Activated CD4-positive, alpha-beta T cell treated with anti-CD3 and anti-CD28 coated beads for 36 hours (primary cell): ENCODE data around the gene TXNRD1. TPM values are rescaled to one million over a fixed set of nuclear protein-coding genes. Genes with fewer than 3 reads are reported as not detected.
"Not testable (repeated sequence)": the region's sequence is repeated elsewhere in the genome, so short reads cannot be mapped to it uniquely, and the experiment has no call there.

Source experiments
- ATAC-seq: fragments of 200-7000 bp; cut with Tn5 transposase; one replicate; pipeline ENCODE4 v1.10.0; 2021; ENCODE audit warnings: mild to moderate bottlenecking, moderate library complexity
- CTCF ChIA-PET: fragments of 350-600 bp; sonication (Branson Sonifier 250); formaldehyde crosslinking; loops from one replicate; lab custom pipeline; 2021; ENCODE audit warnings: antibody characterized with exemption; lab: Charles Lee
- POLR2A ChIA-PET: fragments of 350-600 bp; sonication (Branson Sonifier 250); formaldehyde crosslinking; loops from one replicate; lab custom pipeline; 2021; ENCODE audit warnings: antibody characterized with exemption, inconsistent platforms; lab: Charles Lee
- DNase-seq: peaks from one replicate; pipeline ENCODE4 v3.0.0-alpha.2; 2020
- H3K27ac Mint-ChIP-seq: one replicate; pipeline ENCODE4 v1.8.0; 2021; ENCODE audit warnings: mixed read lengths
- H3K27me3 Mint-ChIP-seq: one replicate; pipeline ENCODE4 v1.8.0; 2021; ENCODE audit warnings: mixed read lengths
- H3K36me3 Mint-ChIP-seq: one replicate; pipeline ENCODE4 v1.8.0; 2021; ENCODE audit warnings: low read depth, mixed read lengths
- H3K4me1 Mint-ChIP-seq: one replicate; pipeline ENCODE4 v1.8.0; 2021; ENCODE audit warnings: mixed read lengths
- H3K4me3 Mint-ChIP-seq: one replicate; pipeline ENCODE4 v1.8.0; 2021; ENCODE audit warnings: mild to moderate bottlenecking, moderate library complexity, mixed read lengths
- H3K9me3 Mint-ChIP-seq: one replicate; pipeline ENCODE4 v1.8.0; 2021; ENCODE audit warnings: low read depth, mixed read lengths
- intact Hi-C, 2 experiments: fragments of 100-400 bp; cut with DNase I in 1 of 2; cut with micrococcal nuclease in 1 of 2; formaldehyde crosslinking; loops; one replicate each; pipeline versions ENCODE4 v1.14.2 to v1.15.1; 2022 to 2024; cut with DNase I, micrococcal nuclease
- total RNA-seq, 2 experiments: library from RNA; stranded (reverse); gene quantifications; one replicate each; pipeline ENCODE4 v1.2.3, GENCODE V29; 2021

Gene TXNRD1
- total RNA-seq, 2 experiments from 2014 or later: 66.7 to 88.0 TPM

- Mint-ChIP-seq H3K4me1 (no peaks in the 10 kb centered on the region), H3K4me3 (no peak overlapping the region), H3K27me3 (no peaks in the 10 kb centered on the region), H3K36me3 (peaks cover 30% of the 10 kb centered on the region), H3K27ac (no peak overlapping the region), H3K9me3 (no peaks in the 10 kb centered on the region)
- intact Hi-C loops: no loop called here
- no peak for ATAC-seq
- ChIA-PET CTCF (interaction anchor here (0.6 kb wide), 2 partner anchors 97 to 151 kb away, joined by 3 read pairs; no protein-coding TSS in a partner anchor), POLR2A (no interaction called here)
- no peak for DNase-seq
Measured at GRCh38 chr12:104331376-104331775, 115.8 kb downstream of the TXNRD1 start.

DNA sequence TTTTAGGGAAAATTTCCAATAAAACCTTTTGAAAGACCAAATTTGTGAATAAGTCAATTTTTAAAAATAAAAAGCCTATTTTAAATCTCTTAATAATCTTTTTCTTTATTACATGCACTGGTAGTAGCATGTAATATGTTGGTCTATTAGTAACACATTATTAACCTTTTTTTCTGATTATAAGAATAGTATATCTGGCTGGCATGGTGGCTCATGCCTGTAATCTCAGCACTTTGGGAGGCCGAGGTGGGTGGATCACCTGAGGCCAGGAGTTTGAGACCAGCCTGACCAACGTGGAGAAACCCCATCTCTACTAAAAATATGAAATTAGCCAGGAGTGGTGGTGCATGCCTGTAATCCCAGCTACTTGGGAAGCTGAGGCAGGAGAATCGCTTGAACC lies 116.7 kb downstream of the TXNRD1 start:
- CTCF ChIA-PET: interaction anchor here (0.6 kb wide), 1 partner anchor 501 kb away, joined by 3 read pairs; no protein-coding TSS in a partner anchor
- H3K4me1 Mint-ChIP-seq, DNase-seq, ATAC-seq, H3K9me3 Mint-ChIP-seq, POLR2A ChIA-PET, H3K27me3 Mint-ChIP-seq, intact Hi-C loops, H3K4me3 Mint-ChIP-seq, H3K27ac Mint-ChIP-seq: not testable (repeated sequence)
- H3K36me3 Mint-ChIP-seq: peaks cover 29% of the 10 kb centered on the region

GRCh38 chr12:104333692-104334255 lies 118.2 kb downstream of the TXNRD1 start:
- intact Hi-C loops: no loop called here
- no peak for DNase-seq

GRCh38 chr12:104334581-104334980 lies 119.0 kb downstream of the TXNRD1 start:
- POLR2A ChIA-PET: no interaction called here
- ATAC-seq: no peak

More at GRCh38 chr12:104333692-104334255, 118.2 kb downstream of the TXNRD1 start:
- no peaks in the 10 kb centered on the region for H3K9me3 Mint-ChIP-seq
- CTCF ChIA-PET: interaction anchor here (0.9 kb wide), 1 partner anchor 30 kb away, joined by 3 read pairs; no protein-coding TSS in a partner anchor
- no peaks in the 10 kb centered on the region for H3K4me1 Mint-ChIP-seq
- H3K36me3 Mint-ChIP-seq: peaks cover 29% of the 10 kb centered on the region
- POLR2A ChIA-PET: no interaction called here
- H3K4me3 Mint-ChIP-seq: no peak overlapping the region
- ATAC-seq: no peak
- H3K27ac Mint-ChIP-seq: no peak overlapping the region
- no peaks in the 10 kb centered on the region for H3K27me3 Mint-ChIP-seq

GRCh38 chr12:104336115-104336514 lies 120.5 kb downstream of the TXNRD1 start:
- H3K27ac Mint-ChIP-seq: no peak overlapping the region
- peaks cover 31% of the 10 kb centered on the region for H3K36me3 Mint-ChIP-seq
- no peak overlapping the region for H3K4me3 Mint-ChIP-seq
- H3K4me1 Mint-ChIP-seq: no peaks in the 10 kb centered on the region
- ChIA-PET POLR2A (no interaction called here), CTCF (interaction anchor here (0.6 to 0.7 kb wide), 2 partner anchors 40 to 870 kb away, joined by 3 read pairs; no protein-coding TSS in a partner anchor)
- H3K27me3 Mint-ChIP-seq: no peaks in the 10 kb centered on the region
- intact Hi-C loops: no loop called here
- no peak for DNase-seq
- H3K9me3 Mint-ChIP-seq: no peaks in the 10 kb centered on the region
- no peak for ATAC-seq

More at GRCh38 chr12:104334581-104334980, 119.0 kb downstream of the TXNRD1 start:
- Mint-ChIP-seq H3K9me3 (no peaks in the 10 kb centered on the region), H3K27ac (no peak overlapping the region), H3K36me3 (peaks cover 26% of the 10 kb centered on the region), H3K4me1 (no peaks in the 10 kb centered on the region), H3K4me3 (no peak overlapping the region), H3K27me3 (no peaks in the 10 kb centered on the region)
- CTCF ChIA-PET: interaction anchor here (1.0 kb wide), 1 partner anchor 21 kb away, joined by 3 read pairs; no protein-coding TSS in a partner anchor
- intact Hi-C loops: no loop called here
- no peak for DNase-seq

DNA sequence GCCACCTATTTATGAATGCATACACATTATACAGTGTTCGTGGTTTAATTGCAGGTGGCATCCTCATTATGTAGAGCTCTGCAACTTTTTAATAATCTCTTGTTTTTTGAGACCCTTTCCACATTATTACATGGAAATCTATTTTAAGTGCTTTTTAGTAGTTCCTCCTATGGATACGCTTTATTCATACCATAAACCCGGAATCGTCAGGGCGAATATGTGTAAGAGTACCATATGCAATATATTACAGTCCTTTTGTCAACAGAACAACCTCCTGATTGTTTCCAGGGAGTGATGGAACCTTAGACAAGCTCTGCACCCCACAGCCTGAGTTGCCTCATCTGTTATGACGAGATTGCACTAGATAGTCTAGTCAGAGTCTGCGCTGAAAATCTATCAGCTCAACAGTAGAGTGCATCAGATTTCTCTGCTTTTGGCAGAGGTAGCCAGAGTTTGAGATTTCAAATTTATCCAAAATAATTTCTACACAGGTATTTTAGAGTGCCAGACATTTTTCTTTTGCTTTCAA lies 121.5 kb downstream of the TXNRD1 start:
- Mint-ChIP-seq H3K36me3 (peaks cover 36% of the 10 kb centered on the region), H3K27me3 (no peaks in the 10 kb centered on the region)
- intact Hi-C loops: no loop called here

DNA sequence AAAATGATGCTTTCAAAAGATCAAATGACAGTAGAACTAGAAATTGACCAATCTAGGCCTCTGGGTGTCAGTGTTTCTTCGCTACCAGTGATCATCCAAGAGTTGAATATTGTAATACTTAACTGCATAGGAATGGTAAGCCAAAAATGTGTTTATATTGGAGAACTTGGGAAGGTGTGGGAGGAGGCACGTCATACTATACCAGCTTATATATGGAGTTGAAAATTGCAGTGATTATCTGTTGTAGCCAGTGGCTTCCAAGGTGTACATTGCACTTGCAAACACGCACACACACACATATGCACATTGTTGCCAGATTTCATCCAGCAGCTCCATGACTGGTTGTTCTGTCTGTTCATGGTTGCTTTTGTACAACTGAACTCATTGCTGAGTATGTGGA lies 124.1 kb downstream of the TXNRD1 start:
- DNase-seq: no peak
- Mint-ChIP-seq H3K27ac (no peak overlapping the region), H3K4me1 (no peaks in the 10 kb centered on the region), H3K36me3 (peaks cover 33% of the 10 kb centered on the region), H3K9me3 (no peaks in the 10 kb centered on the region), H3K27me3 (no peaks in the 10 kb centered on the region), H3K4me3 (no peak overlapping the region)
- POLR2A ChIA-PET: no interaction called here
- ATAC-seq: no peak
- intact Hi-C loops: no loop called here
- CTCF ChIA-PET: interaction anchor here (0.7 to 1.6 kb wide), 6 partner anchors 17 to 229 kb away, joined by 3 to 5 read pairs (median 3); no protein-coding TSS in a partner anchor

More for the DNA sequence above, 121.5 kb downstream of the TXNRD1 start:
- no peak for ATAC-seq
- H3K4me3 Mint-ChIP-seq: no peak overlapping the region
- ChIA-PET POLR2A (no interaction called here), CTCF (interaction anchor here (0.9 to 1.7 kb wide), 2 partner anchors 9 to 29 kb away, joined by 3 to 4 read pairs; no protein-coding TSS in a partner anchor)
- no peaks in the 10 kb centered on the region for H3K4me1 Mint-ChIP-seq
- no peak for DNase-seq
- H3K27ac Mint-ChIP-seq: no peak overlapping the region
- H3K9me3 Mint-ChIP-seq: no peaks in the 10 kb centered on the region

DNA sequence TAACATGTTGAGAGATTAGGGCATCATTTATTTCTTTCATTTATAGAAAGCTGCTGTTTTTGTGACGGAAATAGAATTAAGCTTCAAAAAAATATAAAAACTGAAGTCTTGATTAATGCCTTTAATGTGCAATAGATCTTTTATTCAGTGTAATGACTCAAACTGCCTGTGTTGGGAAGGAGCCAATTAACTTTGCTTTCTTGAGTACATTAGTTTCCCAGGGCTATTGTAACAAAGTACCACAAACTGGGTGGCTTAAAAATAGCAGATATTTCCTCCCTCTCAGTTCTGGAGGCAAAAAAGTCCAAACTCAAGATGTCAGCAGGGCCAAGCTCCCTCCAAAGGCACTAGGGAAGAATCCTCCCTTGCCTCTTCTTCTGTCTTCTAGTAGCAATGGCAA lies 124.6 kb downstream of the TXNRD1 start:
- ChIA-PET CTCF (interaction anchor here (1.0 to 1.6 kb wide), 4 partner anchors 17 to 217 kb away, joined by 3 to 5 read pairs (median 4); partner anchors contain the start of gene TXNRD1), POLR2A (no interaction called here)
- DNase-seq (no peak), ATAC-seq (no peak)
- Mint-ChIP-seq H3K4me3 (no peak overlapping the region), H3K4me1 (no peaks in the 10 kb centered on the region), H3K27me3 (no peaks in the 10 kb centered on the region), H3K36me3 (peaks cover 30% of the 10 kb centered on the region), H3K27ac (no peak overlapping the region), H3K9me3 (no peaks in the 10 kb centered on the region)
- intact Hi-C loops: no loop called here

DNA sequence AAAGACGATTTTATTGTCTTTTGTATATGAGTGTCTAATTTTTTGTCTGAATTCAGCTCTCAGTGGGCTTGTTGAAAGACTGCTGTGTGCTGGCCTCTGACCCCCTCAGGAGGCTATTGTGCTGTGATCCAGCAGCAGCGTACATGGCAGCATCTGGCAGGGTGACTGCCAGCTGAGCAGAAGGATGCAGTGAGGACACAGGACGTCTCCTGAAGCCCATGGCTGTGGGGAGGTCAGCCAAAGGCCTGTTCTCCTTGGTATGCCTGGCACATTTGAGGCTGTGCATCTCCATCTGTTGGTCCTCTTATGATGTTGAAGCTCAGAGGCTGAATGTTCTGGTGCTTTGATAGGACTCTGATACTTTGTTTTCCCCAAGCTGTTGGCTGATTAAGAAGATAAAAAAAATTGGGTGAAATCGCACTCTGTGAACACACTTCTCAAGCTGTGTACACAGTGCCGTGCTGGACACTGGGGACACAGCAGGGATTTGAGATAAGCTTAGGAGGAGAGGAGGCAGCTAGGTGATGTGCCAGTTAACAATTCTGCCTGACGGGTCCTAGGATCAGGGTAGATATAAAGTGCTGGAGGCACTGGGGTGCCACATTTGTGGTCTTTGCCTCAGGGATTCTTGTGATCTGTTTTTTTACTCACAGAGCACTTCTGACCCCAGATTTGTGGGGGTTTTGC lies 125.5 kb downstream of the TXNRD1 start:
- intact Hi-C loops: no loop called here
- DNase-seq (no peak), ATAC-seq (no peak)
- peaks cover 30% of the 10 kb centered on the region for H3K36me3 Mint-ChIP-seq
- H3K9me3 Mint-ChIP-seq: no peaks in the 10 kb centered on the region
- no peak overlapping the region for H3K4me3 Mint-ChIP-seq
- H3K4me1 Mint-ChIP-seq: no peaks in the 10 kb centered on the region
- H3K27ac Mint-ChIP-seq: no peak overlapping the region
- ChIA-PET POLR2A (no interaction called here), CTCF (interaction anchor here (0.9 to 1.0 kb wide), 3 partner anchors 13 to 125 kb away, joined by 3 to 4 read pairs (median 4); partner anchors contain the start of gene TXNRD1)
- H3K27me3 Mint-ChIP-seq: no peaks in the 10 kb centered on the region

GRCh38 chr12:104342147-104342546 lies 126.6 kb downstream of the TXNRD1 start:
- no peak overlapping the region for H3K4me3 Mint-ChIP-seq
- H3K9me3 Mint-ChIP-seq: no peaks in the 10 kb centered on the region
- H3K36me3 Mint-ChIP-seq: peaks cover 28% of the 10 kb centered on the region
- ATAC-seq: no peak
- ChIA-PET CTCF (no interaction called here), POLR2A (no interaction called here)
- no peaks in the 10 kb centered on the region for H3K27me3 Mint-ChIP-seq
- no peak overlapping the region for H3K27ac Mint-ChIP-seq
- intact Hi-C loops: no loop called here
- H3K4me1 Mint-ChIP-seq: no peaks in the 10 kb centered on the region
- DNase-seq: no peak

- intact Hi-C loops: no loop called here
- no peak overlapping the region for H3K27ac Mint-ChIP-seq
- ChIA-PET CTCF (no interaction called here), POLR2A (no interaction called here)
- DNase-seq (no peak), ATAC-seq (no peak)
- H3K9me3 Mint-ChIP-seq: no peaks in the 10 kb centered on the region
- H3K27me3 Mint-ChIP-seq: no peaks in the 10 kb centered on the region
- H3K4me3 Mint-ChIP-seq: no peak overlapping the region
- no peaks in the 10 kb centered on the region for H3K4me1 Mint-ChIP-seq
- H3K36me3 Mint-ChIP-seq: peaks cover 28% of the 10 kb centered on the region
Measured at GRCh38 chr12:104342635-104343249, 127.2 kb downstream of the TXNRD1 start.
